Esophagus (tissue), 2 donors: Measurements from ENCODE around the gene PDE4DIP. TPM values are rescaled to one million over a fixed set of nuclear protein-coding genes. Genes with fewer than 3 reads are reported as not detected.
"Not testable (repeated sequence)": the region's sequence is repeated elsewhere in the genome, so short reads cannot be mapped to it uniquely, and the experiment has no call there.

Source experiments
- H3K27ac ChIP-seq, 2 donors: one replicate each; pipeline ENCODE4 v1.5.1; 2013; ENCODE audit warnings: low read depth in 2 of 2, mild to moderate bottlenecking in 2 of 2, inconsistent platforms in 1 of 2, low read length in 1 of 2, moderate library complexity in 1 of 2
- H3K27me3 ChIP-seq, 2 donors: one replicate each; pipeline ENCODE4 v1.6.1; 2013; ENCODE audit warnings: low read length in 2 of 2, control low read depth in 1 of 2, mild to moderate bottlenecking in 1 of 2; ENCODE audit not compliant: insufficient read depth in 2 of 2, control insufficient read depth in 1 of 2
- H3K36me3 ChIP-seq, 2 donors: one replicate each; pipeline ENCODE4 v1.6.1; 2013; ENCODE audit warnings: low read length in 1 of 2; ENCODE audit not compliant: control insufficient read depth in 2 of 2, insufficient read depth in 2 of 2
- H3K4me1 ChIP-seq, 2 donors: one replicate each; pipeline ENCODE4 v1.6.1; 2013; ENCODE audit warnings: low read length in 1 of 2; ENCODE audit not compliant: control insufficient read depth in 2 of 2, insufficient read depth in 2 of 2
- H3K4me3 ChIP-seq, 2 donors: one replicate each; pipeline ENCODE4 v1.5.1; 2013; ENCODE audit warnings: low read length in 2 of 2, mild to moderate bottlenecking in 2 of 2, low read depth in 1 of 2, moderate library complexity in 1 of 2
- H3K9me3 ChIP-seq, 2 donors: one replicate each; pipeline ENCODE4 v1.6.1; 2013; ENCODE audit warnings: mild to moderate bottlenecking in 2 of 2, low read depth in 1 of 2, low read length in 1 of 2, moderate library complexity in 1 of 2; ENCODE audit not compliant: control insufficient read depth in 2 of 2, insufficient read depth in 1 of 2
- WGBS, 2 donors: extraction: QIAGEN DNeasy Blood & Tissue Kit; methylation state at CpG; one replicate each; pipeline ENCODE4 v1.1.7; 2013; 5-methylcytosine and 5-hydroxymethylcytosine counted together
- polyA plus RNA-seq, 2 donors: library from polyadenylated mRNA; stranded (reverse); fragments of 200-250 nt; gene quantifications; one replicate each; pipeline ENCODE4 v1.2.3, GENCODE V29; 2013
- donor health status: healthy with polysubstance abuse.
- donor health status: Bipolar disorder and iron deficiency.

PDE4DIP gene
- polyA plus RNA-seq: 1 to 10 TPM; 7.2 to 9.0 TPM

DNA sequence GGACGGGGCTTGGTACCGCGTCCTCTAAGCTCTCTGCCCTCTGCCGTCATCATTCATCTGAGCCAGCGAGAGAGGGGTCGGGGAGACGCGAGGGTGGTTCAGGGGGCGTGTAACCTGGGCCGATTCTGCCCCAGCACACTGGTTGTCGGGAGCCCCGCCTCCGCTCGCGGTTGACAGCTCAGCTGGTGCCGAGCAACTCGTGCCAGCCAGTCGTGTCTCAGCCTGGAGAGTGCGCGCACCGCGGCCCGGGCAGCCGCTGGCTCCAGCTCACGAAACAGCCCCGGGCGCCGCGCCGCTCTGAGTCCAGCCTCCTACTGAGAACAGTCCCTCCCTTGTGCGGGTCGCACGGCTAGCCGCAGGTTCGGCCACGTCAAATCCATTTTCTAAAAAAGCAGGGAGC lies at the start of gene PDE4DIP:
Gene PDE4DIP, plus strand, starts transcription at position 209 of the 400 bp plus-strand sequence. CDS start 347 bp downstream, outside the sequence.
- WGBS, 2 donors: 0% methylated on average over 13 of the region's 36 CpGs; no CpG with 5 or more reads in 1 of the 2 donors
- not testable (repeated sequence) for H3K27ac ChIP-seq, H3K27me3 ChIP-seq, H3K4me3 ChIP-seq, H3K4me1 ChIP-seq, H3K36me3 ChIP-seq, H3K9me3 ChIP-seq

DNA sequence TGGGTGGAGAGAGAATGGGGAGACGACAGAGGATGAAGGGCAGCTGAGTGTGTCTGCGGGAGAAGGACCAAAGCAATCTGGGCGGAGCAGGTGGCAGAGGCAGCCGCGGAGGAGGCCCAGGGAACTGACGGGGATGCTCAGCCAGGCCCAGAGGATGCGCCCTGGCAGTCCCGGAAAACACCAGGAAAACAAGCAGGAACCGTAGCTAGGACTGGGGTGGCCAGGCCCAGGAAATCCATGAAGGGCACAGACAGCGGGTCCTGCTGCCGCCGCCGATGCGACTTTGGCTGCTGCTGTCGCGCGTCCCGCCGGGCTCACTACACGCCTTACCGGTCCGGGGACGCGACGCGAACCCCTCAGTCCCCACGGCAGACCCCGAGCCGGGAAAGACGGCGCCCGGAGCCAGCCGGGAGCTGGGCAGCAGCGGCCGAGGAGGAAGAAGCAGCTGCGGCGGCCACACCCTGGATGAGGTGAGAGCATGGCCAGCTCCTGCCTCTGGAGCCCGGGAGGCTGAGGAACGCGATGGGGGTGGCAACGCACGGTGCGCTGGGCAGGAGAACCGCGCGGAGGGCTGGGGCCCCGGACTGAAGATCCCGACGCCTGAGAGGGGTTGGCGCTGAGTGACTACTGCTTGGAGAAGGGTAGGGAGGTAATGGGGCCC lies 35.8 kb upstream of the PDE4DIP start:
- not testable (repeated sequence) for H3K36me3 ChIP-seq, H3K4me3 ChIP-seq, H3K27ac ChIP-seq, H3K9me3 ChIP-seq, H3K4me1 ChIP-seq, H3K27me3 ChIP-seq
- WGBS, 2 donors: no CpG with 5 or more reads among the region's 50 CpGs

DNA sequence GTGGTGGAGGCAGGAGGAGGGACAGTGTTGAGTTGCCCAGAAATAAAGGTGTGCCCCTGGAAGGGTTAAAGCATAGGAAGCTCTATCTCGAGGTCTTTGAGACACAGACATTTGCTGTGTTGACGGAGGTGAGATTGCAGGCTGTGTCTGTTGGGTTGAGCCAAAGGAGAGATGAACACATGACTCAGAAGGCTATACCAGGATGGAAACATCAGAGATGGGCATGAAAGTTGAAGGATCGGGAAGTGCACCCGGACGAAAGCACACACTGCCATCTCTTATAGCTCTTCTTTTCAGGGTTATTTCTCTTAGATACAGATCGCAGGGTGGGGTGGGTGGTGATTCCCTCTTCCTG lies 35.3 kb upstream of the PDE4DIP start:
- not testable (repeated sequence) for H3K4me1 ChIP-seq, H3K4me3 ChIP-seq, H3K27me3 ChIP-seq, H3K36me3 ChIP-seq, H3K9me3 ChIP-seq, H3K27ac ChIP-seq
- no CpG with 5 or more reads among the region's 6 CpGs for whole genome bisulfite sequencing, 2 donors

DNA sequence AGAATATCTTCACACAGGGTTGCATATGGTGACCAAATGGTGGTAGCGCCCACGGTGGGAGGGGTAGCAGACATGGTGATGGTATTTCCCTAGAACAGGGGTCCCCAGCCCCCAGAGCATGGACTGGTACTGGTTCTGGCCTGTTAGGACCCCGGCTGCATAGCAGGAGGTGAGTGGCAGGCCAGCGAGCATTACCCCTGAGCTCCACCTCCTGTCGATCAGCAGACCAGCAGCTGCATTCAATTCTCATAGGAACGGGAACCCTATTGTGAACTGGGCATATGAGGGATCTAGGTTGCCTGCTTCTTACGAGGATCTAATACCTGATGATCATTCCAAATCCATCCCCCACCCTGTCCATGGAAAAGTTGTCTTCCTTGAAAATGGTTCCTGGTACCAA lies 22.0 kb upstream of the PDE4DIP start:
- not testable (repeated sequence) for H3K27ac ChIP-seq, H3K4me3 ChIP-seq, H3K9me3 ChIP-seq, H3K36me3 ChIP-seq, H3K4me1 ChIP-seq, H3K27me3 ChIP-seq
- WGBS, 2 donors: 65 to 78% methylated on average over 1 of the region's 7 CpGs

DNA sequence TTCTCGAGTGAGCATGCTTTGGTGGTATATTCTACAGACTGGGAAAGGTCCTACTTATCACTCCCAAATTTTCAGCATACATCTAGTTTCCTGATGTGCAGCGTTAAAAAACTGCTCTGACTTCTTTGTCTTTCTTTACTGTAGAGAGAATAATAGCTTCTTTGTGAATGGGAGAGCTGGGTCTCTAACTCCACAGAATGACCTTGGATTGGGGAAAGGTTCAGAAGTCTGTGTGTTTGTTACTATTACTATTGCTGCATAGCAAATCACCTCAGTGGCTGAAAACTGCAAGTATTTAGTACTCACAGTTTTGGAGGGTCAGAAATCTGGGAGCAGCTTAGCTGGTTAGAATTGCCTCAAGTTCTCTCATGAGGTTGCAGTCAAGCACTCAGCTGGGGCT lies 20.4 kb upstream of the PDE4DIP start:
- not testable (repeated sequence) for H3K4me3 ChIP-seq, H3K27me3 ChIP-seq, H3K36me3 ChIP-seq, H3K9me3 ChIP-seq, H3K4me1 ChIP-seq, H3K27ac ChIP-seq
- WGBS, 2 donors: no CpG with 5 or more reads among the region's 2 CpGs

DNA sequence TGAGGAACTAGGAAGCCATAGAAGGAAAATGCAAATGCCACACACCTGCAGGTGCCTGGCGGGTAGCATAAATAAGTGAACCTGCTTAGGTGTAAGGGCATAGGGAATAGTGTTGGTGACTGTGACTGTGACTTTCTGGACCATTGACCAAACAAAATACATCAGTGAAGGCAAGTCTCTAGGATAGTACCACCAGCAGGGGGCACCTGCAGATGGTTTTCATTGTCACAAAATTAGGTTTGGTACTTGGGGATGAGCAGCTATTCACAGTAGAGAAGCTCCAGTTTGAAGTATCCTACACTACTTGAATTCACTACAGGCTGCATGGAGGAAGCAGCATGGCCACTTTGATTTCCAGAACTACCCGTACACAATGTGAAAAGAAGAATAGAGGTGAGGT lies 19.2 kb upstream of the PDE4DIP start:
- H3K9me3 ChIP-seq, H3K4me1 ChIP-seq, H3K4me3 ChIP-seq, H3K36me3 ChIP-seq, H3K27ac ChIP-seq, H3K27me3 ChIP-seq: not testable (repeated sequence)
- WGBS, 2 donors: no CpG with 5 or more reads among the region's 2 CpGs

DNA sequence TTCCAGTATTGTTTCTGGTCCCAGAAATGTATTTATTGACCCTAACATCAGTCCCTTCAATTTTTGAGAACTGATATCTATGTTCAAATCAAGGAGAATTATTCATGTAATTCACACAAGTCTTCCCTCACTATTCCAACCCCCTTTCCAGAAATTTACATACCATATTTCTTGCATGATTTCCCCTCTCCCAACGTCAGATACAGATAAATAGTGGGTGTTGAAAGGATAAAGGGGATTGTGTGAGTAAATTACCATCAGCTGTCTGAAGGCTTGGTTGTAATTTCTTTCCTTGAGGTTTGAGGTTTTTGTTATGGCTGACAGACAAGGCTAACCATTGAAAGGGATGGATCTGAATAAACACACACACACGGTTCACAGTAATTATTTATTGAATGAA lies 15.7 kb upstream of the PDE4DIP start:
- not testable (repeated sequence) for H3K9me3 ChIP-seq, H3K27ac ChIP-seq, H3K4me1 ChIP-seq, H3K4me3 ChIP-seq, H3K36me3 ChIP-seq, H3K27me3 ChIP-seq
- WGBS, 2 donors: 21 to 60% methylated on average over 1 of the region's 2 CpGs

DNA sequence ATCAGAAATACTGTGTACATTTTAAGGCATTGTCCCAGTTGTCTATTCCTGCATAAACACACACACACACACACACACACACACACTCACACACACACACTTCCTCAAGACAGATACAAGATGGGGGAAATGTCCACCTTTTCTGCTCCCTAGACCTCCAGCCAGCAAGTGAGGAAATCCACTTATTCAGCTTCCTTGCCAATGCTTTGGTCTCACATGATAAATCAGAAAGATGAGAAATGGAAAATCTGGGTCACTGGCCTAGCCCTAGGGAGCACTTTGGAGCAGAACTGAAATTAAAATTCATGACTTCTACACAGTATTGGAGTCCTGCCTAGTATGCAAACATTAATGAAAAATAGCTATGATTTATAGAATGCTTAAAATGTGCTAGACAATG lies 15.3 kb upstream of the PDE4DIP start:
- not testable (repeated sequence) for H3K27me3 ChIP-seq, H3K9me3 ChIP-seq, H3K27ac ChIP-seq, H3K36me3 ChIP-seq, H3K4me1 ChIP-seq, H3K4me3 ChIP-seq

DNA sequence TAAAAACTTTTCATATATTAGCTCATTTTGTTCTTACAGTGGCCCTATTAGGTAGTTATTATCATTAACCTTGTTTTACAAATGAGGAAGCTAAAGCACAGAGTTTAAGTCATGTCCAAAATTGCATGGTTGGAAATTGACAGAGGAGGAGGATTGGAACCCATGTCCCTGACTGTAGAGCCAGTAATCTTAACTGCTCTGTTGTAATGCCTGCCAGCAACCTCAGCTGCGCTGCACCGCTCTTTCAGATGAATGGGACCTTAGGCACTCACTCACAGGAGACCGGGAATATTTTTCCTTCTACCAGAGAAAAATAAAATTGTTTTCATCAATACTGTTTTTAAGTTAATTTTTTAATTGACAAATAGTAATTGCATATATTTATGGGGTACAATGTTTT lies 14.9 kb upstream of the PDE4DIP start:
- not testable (repeated sequence) for H3K36me3 ChIP-seq, H3K9me3 ChIP-seq, H3K4me3 ChIP-seq, H3K27me3 ChIP-seq, H3K27ac ChIP-seq, H3K4me1 ChIP-seq
- no CpG with 5 or more reads among the region's 3 CpGs for WGBS, 2 donors

DNA sequence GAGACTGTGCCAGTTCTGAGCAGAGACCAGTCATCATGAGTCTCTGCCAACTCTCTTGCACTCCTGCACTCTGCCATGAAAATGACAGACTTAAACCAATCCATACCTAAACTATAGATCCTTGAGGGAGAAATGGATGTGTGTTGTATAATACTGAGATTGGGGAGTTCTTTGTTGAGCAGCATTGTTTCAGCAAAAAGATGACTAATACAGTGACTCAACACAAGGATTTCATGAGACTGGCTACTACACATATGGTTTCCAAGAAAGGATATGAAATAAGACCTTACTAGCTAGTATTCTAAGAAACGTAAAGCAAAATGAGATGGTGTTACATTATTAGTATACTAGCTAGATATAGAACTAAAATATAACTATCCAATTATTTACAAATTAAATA lies 3.0 kb upstream of the PDE4DIP start:
- not testable (repeated sequence) for H3K27me3 ChIP-seq, H3K36me3 ChIP-seq, H3K4me3 ChIP-seq, H3K9me3 ChIP-seq, H3K27ac ChIP-seq, H3K4me1 ChIP-seq
- no CpG with 5 or more reads among the region's 1 CpG for WGBS, 2 donors
